Endothelial cell of umbilical vein (primary cell): ENCODE results near the gene RPS27.

Source experiments
- CTCF ChIP-seq, 2 donors: IDR thresholded peaks; 1 replicate in 1 of 2; 2 replicates in 1 of 2; pipeline ENCODE4 v1.5.1; 2011; ENCODE audit warnings: low read length in 2 of 2, mild to moderate bottlenecking in 2 of 2, moderate library complexity in 2 of 2, control low read depth in 1 of 2, inconsistent platforms in 1 of 2, low read depth in 1 of 2; ENCODE audit not compliant: insufficient read depth in 1 of 2; ENCODE audit errors: extremely low read depth in 1 of 2
- EZH2 ChIP-seq: IDR thresholded peaks from 2 replicates; pipeline ENCODE4 v1.6.1; 2012; ENCODE audit warnings: borderline replicate concordance, low read depth, mild to moderate bottlenecking, moderate library complexity, low read length, inconsistent platforms; ENCODE audit not compliant: severe bottlenecking
- JUN ChIP-seq: IDR thresholded peaks from 2 replicates; pipeline ENCODE4 v1.6.1; 2011; ENCODE audit warnings: borderline replicate concordance, low read depth; ENCODE audit not compliant: insufficient read length, insufficient read depth
- MAX ChIP-seq: IDR thresholded peaks from 2 replicates; pipeline ENCODE4 v1.6.1; 2011; ENCODE audit not compliant: insufficient read depth, insufficient read length
- POLR2A ChIP-seq: IDR thresholded peaks from 2 replicates; pipeline ENCODE4 v1.6.1; 2012; ENCODE audit warnings: low read depth, mild to moderate bottlenecking, control low read depth, low read length
- POLR2AphosphoS5 ChIP-seq: IDR thresholded peaks from 2 replicates; pipeline ENCODE4 v1.6.1; 2012; ENCODE audit warnings: low read depth, mild to moderate bottlenecking, control low read depth, low read length, moderate library complexity; ENCODE audit not compliant: insufficient read depth

DNA sequence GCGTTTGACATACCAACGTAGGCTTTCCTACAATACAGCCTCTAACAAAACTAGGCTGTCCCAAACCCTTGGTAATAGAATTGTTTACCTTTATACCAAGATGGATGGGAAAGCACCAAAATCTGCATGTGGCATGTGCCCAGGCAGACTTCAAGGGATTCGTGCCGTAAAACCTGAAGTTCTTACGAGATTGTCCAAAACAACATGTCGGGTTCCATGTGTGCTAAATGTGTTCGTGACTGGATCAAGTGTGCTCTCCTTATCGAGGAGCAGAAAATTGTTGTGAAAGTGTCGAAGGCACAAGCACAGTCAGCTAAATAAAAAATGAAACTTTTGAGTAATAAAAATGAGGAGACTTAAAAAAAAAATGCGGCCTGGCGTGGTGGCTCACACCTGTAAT, 5.1 kb downstream of the RPS27 start:
- TF ChIP-seq CTCF (IDR thresholded peaks at IDR 0.05; ENCODE audit: extremely low read depth in 1 of 2, insufficient read depth in 1 of 2, low read depth in 1 of 2, low read length in 2 of 2), result no peak
- no peak for TF ChIP-seq JUN
- TF ChIP-seq POLR2A, result no peak
- TF ChIP-seq POLR2AphosphoS5, result no peak
- TF ChIP-seq EZH2, result no peak
- TF ChIP-seq MAX, result no peak
